A673 (cell line): ENCODE measurements around the gene RCC2.

Experiments used
- CTCF ChIP-seq: fragments of 300-800, 200-600 bp; sonication (generic); conservative IDR thresholded peaks from 2 replicates; pipeline ENCODE4 v1.5.1; 2017; ENCODE audit warnings: low read depth, mild to moderate bottlenecking, antibody characterized with exemption, low read length, moderate library complexity, mixed read lengths
- EZH2 ChIP-seq: fragments of 200-600 bp; sonication (generic); IDR thresholded peaks from 2 replicates; pipeline ENCODE4 v1.6.1; 2017; ENCODE audit warnings: borderline replicate concordance, low read depth, mild to moderate bottlenecking, mixed read lengths, antibody characterized with exemption, low read length; ENCODE audit not compliant: poor library complexity, severe bottlenecking

- no peak for TF ChIP-seq CTCF
- no peak for TF ChIP-seq EZH2
Observed at GRCh38 chr1:17416389-17416788, 23.1 kb downstream of the RCC2 start.
